ENCODE results near the gene GET4.

GET4 gene

GRCh38 chr7:837001-837400 is 39.4 kb upstream of the GET4 start:
- TF ChIP-seq, protein P1, sequence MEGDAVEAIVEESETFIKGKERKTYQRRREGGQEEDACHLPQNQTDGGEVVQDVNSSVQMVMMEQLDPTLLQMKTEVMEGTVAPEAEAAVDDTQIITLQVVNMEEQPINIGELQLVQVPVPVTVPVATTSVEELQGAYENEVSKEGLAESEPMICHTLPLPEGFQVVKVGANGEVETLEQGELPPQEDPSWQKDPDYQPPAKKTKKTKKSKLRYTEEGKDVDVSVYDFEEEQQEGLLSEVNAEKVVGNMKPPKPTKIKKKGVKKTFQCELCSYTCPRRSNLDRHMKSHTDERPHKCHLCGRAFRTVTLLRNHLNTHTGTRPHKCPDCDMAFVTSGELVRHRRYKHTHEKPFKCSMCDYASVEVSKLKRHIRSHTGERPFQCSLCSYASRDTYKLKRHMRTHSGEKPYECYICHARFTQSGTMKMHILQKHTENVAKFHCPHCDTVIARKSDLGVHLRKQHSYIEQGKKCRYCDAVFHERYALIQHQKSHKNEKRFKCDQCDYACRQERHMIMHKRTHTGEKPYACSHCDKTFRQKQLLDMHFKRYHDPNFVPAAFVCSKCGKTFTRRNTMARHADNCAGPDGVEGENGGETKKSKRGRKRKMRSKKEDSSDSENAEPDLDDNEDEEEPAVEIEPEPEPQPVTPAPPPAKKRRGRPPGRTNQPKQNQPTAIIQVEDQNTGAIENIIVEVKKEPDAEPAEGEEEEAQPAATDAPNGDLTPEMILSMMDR (IDR thresholded peaks at IDR 0.05; ENCODE audit: low read depth, low read length), result no peak
- H3K4me3 ChIP-seq (ENCODE audit: low read depth, low read length), result no peak overlapping the region
- DNase-seq (ENCODE audit: low read depth, low spot score), result no peak
- in situ Hi-C loops (cut with HindIII; ENCODE audit: low sequenced_read_pairs), result no loop called here

DNA sequence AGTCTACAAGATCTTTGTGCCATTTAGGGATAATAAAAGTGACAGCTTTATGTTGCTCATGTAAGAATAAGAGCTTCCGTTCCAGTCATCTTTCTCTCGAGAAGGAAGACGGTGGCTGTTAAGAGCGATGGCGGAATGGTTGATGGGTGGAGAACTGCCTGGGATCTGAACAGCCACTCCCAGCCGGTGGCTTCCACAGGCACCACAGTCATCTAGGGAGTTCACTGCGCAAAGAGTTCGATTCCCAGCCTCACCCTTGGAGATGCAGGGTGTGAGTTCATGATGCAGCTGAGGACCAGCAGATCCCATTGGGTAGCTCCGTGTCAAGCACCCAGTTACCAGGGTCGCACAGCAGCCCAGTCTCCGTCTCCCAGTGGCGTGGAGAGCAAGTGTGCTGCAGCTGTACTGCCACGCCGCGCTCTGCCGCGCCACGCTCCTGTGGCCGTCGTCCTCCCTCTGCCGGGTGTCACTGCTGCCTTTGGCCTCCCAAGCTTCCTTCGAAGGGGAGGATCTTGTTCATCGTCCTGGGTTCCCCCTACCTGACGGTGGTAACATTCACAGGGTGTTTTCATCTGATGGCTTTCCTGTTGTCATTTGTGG is 36.3 kb upstream of the GET4 start:
- H3K4me3 ChIP-seq (ENCODE audit: low read depth, low read length), result no peak overlapping the region
- in situ Hi-C loops (cut with HindIII; ENCODE audit: low sequenced_read_pairs), result no loop called here
- TF ChIP-seq, protein P1 (IDR thresholded peaks at IDR 0.05; ENCODE audit: low read depth, low read length), result no peak
- no peak for DNase-seq (ENCODE audit: low read depth, low spot score)

GRCh38 chr7:841943-842342 is 34.4 kb upstream of the GET4 start:
- TF ChIP-seq, protein P1 (IDR thresholded peaks at IDR 0.05; ENCODE audit: low read depth, low read length), result no peak
- DNase-seq (ENCODE audit: low read depth, low spot score), result no peak
- in situ Hi-C loops (cut with HindIII; ENCODE audit: low sequenced_read_pairs), result no loop called here
- H3K4me3 ChIP-seq (ENCODE audit: low read depth, low read length), result no peak overlapping the region

DNA sequence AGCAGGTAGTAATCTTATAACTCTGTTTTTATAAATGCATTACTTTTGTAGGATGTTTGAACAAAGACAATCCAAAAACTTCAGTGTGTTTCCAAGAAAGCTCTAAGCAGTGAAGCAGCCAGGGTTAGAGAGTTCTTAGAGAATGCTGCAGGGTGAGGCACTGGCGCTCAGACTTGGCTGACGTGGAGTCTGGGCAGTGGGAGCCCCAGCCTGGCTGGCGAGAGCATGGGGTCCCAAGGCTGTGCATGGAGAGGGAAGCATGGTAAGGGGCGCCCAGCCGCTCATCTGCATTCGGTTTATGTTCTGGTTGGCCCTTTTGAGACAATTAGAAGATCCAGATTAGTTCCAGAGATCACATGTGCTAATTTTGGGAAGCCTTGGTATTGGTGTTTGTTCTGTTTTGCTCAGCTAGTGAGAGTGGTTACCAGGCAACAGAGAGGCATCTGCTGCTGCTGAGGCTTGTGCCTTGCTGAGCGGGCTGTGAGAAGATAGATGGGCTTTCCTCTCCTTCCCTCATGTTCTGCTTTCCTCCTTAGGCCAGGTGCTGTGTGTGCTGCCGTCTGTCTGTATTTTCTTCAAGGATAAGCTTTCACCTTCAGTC is 33.8 kb upstream of the GET4 start:
- TF ChIP-seq, protein P1 (IDR thresholded peaks at IDR 0.05; ENCODE audit: low read depth, low read length), result no peak
- no peak overlapping the region for H3K4me3 ChIP-seq (ENCODE audit: low read depth, low read length)
- in situ Hi-C loops (cut with HindIII; ENCODE audit: low sequenced_read_pairs), result no loop called here
- DNase-seq (ENCODE audit: low read depth, low spot score), result peak; percentile 25

- TF ChIP-seq, protein P1 (IDR thresholded peaks at IDR 0.05; ENCODE audit: low read depth, low read length), result no peak
- H3K4me3 ChIP-seq (ENCODE audit: low read depth, low read length), result no peak overlapping the region
- DNase-seq (ENCODE audit: low read depth, low spot score), result no peak
- in situ Hi-C loops (cut with HindIII; ENCODE audit: low sequenced_read_pairs), result no loop called here
Observed at GRCh38 chr7:843230-843629, 33.1 kb upstream of the GET4 start.

GRCh38 chr7:844043-844442 is 32.3 kb upstream of the GET4 start:
- no peak for DNase-seq (ENCODE audit: low read depth, low spot score)
- TF ChIP-seq, protein P1 (IDR thresholded peaks at IDR 0.05; ENCODE audit: low read depth, low read length), result no peak
- in situ Hi-C loops (cut with HindIII; ENCODE audit: low sequenced_read_pairs), result no loop called here
- H3K4me3 ChIP-seq (ENCODE audit: low read depth, low read length), result no peak overlapping the region
